ENCODE data around the gene GPSM3.

GPSM3 gene

DNA sequence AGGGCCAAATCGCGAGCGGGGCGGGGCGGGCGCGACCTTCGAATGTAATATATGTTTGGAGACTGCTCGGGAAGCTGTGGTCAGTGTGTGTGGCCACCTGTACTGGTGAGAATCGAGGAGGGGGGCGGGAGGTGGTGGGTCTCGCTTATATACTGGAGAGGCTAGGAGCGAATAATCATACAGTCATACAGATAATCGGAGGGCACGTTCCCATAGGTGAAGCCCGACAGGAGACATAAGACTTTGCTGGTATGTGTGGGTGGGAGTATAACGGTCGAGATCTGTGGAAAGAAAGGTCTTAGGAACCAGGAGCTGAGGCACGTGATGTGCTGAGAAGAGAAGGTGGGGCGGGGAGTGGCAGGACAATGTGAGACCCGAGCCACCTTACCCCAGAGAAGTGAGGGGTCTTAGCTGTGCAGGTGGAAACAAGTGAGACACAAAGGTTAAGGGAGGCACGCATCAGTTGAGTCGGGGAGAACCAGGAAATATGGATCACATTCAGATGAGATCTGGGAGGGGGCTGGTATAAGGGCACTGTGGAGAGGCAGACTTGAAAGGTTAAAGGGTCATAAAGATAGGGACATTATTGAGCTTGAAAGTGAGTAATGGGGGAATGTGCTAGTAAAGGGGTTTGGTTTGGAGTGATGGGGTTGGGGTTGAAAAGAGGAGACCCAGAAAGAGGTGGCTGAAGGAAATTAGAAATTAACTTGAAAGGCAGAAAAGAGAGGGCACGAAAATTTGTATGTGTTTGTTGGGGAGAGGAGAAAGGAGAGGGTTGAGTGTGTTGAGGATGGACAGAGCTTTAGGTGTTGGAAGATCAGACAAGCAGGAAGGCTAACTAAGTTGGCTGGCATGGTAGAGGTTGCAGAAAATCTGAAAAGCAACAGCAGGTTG, 13.6 kb downstream of the GPSM3 start:
- TF ChIP-seq, protein P1, sequence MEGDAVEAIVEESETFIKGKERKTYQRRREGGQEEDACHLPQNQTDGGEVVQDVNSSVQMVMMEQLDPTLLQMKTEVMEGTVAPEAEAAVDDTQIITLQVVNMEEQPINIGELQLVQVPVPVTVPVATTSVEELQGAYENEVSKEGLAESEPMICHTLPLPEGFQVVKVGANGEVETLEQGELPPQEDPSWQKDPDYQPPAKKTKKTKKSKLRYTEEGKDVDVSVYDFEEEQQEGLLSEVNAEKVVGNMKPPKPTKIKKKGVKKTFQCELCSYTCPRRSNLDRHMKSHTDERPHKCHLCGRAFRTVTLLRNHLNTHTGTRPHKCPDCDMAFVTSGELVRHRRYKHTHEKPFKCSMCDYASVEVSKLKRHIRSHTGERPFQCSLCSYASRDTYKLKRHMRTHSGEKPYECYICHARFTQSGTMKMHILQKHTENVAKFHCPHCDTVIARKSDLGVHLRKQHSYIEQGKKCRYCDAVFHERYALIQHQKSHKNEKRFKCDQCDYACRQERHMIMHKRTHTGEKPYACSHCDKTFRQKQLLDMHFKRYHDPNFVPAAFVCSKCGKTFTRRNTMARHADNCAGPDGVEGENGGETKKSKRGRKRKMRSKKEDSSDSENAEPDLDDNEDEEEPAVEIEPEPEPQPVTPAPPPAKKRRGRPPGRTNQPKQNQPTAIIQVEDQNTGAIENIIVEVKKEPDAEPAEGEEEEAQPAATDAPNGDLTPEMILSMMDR (IDR thresholded peaks at IDR 0.05), result no peak
- peaks cover 36% of the 10 kb centered on the region for H3K36me3 ChIP-seq
- H3K27ac ChIP-seq, result peak overlapping the region; percentile 97
- H3K9me3 ChIP-seq, result no peaks in the 10 kb centered on the region
- peaks cover 40 to 49% of the 10 kb centered on the region in 2 experiments for H3K4me1 ChIP-seq (ENCODE audit: control insufficient read depth in 1 of 2, insufficient read depth in 1 of 2, low read depth in 1 of 2, low read length in 1 of 2)
- H3K27me3 ChIP-seq, result no peaks in the 10 kb centered on the region
- H3K4me3 ChIP-seq (ENCODE audit: low read depth in 1 of 2, low read length in 1 of 2), result peak overlapping the region; percentile 75 to 92

DNA sequence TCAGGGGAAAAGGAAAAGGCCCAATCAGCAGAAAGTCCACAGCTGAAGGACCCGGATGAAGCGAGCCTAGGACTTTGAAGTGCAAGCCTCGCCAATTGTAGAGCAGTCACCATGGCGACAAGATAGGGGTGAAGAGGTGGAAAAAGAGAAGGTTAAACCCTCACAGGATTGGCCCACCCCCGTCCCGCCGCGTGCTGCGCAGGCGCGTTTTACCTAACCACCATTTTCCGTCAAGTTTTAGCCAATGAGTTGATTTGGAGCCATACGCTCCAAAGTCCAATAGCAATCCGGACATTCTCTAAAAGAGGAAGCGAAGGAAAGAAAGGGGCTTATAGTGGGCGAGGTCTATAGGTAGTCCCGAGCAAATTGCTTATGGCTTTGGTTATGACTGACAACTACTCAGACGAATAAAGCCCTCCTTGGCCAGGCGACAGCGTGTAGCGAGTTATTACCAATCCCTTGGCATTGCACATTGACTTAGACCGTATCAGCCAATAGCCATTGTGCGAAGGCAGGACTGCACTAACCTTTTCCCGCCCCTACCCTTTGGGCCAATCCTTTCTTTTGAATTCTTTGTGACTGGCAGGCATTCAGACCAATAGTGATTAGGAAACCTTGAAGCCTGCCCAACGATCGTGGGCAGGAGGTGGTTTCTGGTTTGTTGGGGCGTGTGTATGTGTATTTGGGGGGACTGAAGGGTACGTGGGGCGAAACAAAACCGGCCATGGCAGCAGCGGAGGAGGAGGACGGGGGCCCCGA, 14.5 kb downstream of the GPSM3 start, which contains the start of gene RNF5:
RNF5 (plus strand) TSS at position 618 of the 759 bp plus-strand sequence; CDS start at position 725, 107 bp downstream.
- TF ChIP-seq, protein P1 (IDR thresholded peaks at IDR 0.05), result no peak
- H3K36me3 ChIP-seq, result peaks cover 27% of the 10 kb centered on the region
- H3K9me3 ChIP-seq, result no peaks in the 10 kb centered on the region
- no peaks in the 10 kb centered on the region for H3K27me3 ChIP-seq
- peaks cover 44 to 56% of the 10 kb centered on the region in 2 experiments for H3K4me1 ChIP-seq (ENCODE audit: control insufficient read depth in 1 of 2, insufficient read depth in 1 of 2, low read depth in 1 of 2, low read length in 1 of 2)
- H3K4me3 ChIP-seq (ENCODE audit: low read depth in 1 of 2, low read length in 1 of 2), result peak within 1 kb of the TSS; percentile 75 to 92
- H3K27ac ChIP-seq, result peak within 1 kb of the TSS; percentile 97

DNA sequence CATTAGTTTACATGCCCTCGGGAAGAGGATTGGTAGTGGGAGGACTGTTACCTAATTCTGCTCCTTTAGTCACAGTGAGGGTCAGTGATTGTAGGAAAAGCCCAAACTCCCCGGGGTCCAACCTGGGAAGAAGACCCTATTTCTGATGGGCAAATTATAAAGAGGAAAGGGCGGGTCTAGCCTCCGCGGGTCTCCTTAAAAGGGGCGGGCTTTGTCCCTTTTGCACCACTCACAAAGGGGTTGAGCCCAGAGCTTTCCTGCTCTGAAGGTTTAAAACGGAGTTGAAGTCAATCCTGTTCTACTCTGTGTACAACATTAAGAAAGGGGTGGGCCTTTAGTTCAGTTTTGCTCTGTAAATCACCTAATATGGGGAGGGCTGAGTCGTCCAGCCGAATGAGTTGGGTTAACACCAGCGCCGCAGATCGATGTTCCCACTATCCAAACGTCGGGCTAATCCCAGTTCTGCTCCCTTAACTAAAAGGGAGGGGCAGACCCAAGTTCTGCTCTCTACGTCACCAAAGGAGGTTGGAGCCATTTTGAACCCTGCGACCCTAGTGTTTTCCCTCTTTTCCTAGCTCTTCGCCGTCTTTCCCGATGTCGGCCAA, 15.2 kb downstream of the GPSM3 start:
- Histone ChIP-seq H3K27me3 (no peaks in the 10 kb centered on the region), H3K36me3 (peaks cover 20% of the 10 kb centered on the region), H3K4me3 (ENCODE audit: low read depth in 1 of 2, low read length in 1 of 2) (peak overlapping the region; percentile 75 to 92), H3K9me3 (no peaks in the 10 kb centered on the region), H3K27ac (peak overlapping the region; percentile 97), H3K4me1 (ENCODE audit: control insufficient read depth in 1 of 2, insufficient read depth in 1 of 2, low read depth in 1 of 2, low read length in 1 of 2) (peaks cover 50 to 58% of the 10 kb centered on the region in 2 experiments)
- TF ChIP-seq, protein P1 (IDR thresholded peaks at IDR 0.05), result no peak

- H3K27ac ChIP-seq, result peak overlapping the region; percentile 97
- H3K4me3 ChIP-seq (ENCODE audit: low read depth in 1 of 2, low read length in 1 of 2), result peak overlapping the region; percentile 75 to 92
- H3K4me1 ChIP-seq (ENCODE audit: control insufficient read depth in 1 of 2, insufficient read depth in 1 of 2, low read depth in 1 of 2, low read length in 1 of 2), result peaks cover 50 to 58% of the 10 kb centered on the region in 2 experiments
- H3K27me3 ChIP-seq, result no peaks in the 10 kb centered on the region
- peaks cover 14% of the 10 kb centered on the region for H3K36me3 ChIP-seq
- H3K9me3 ChIP-seq, result no peaks in the 10 kb centered on the region
- TF ChIP-seq, protein P1 (IDR thresholded peaks at IDR 0.05), result no peak
Observed at GRCh38 chr6:32176476-32177182, 15.8 kb downstream of the GPSM3 start.

Measured in neutrophil (primary cell).